GM18502 (cell line): Measurements from ENCODE around the gene ST3GAL5.
A peak's percentile ranks its signal among the peaks of the same experiment; 100 is the strongest.
"Not testable (repeated sequence)": the region's sequence is repeated elsewhere in the genome, so short reads cannot be mapped to it uniquely, and the experiment has no call there.

ENCODE experiments used
- ATAC-seq: cut with Tn5 transposase; IDR thresholded peaks from one replicate; pipeline ENCODE4 v1.9.1; 2021; ENCODE audit warnings: mild to moderate bottlenecking; ENCODE audit not compliant: unreplicated experiment, poor library complexity

The ST3GAL5 gene

GRCh38 chr2:85888684-85889626 lies at the start of gene ST3GAL5:
Gene ST3GAL5, minus strand, starts transcription at chr2:85888990. Its CDS starts 85 bp downstream, at chr2:85888905.
- ATAC-seq, result peak; percentile 85

GRCh38 chr2:85938456-85938855 lies 49.7 kb upstream of the ST3GAL5 start:
- ATAC-seq, result no peak

- ATAC-seq, result no peak
Observed at GRCh38 chr2:85937069-85937439, 48.3 kb upstream of the ST3GAL5 start.

GRCh38 chr2:85936421-85937068 lies 47.8 kb upstream of the ST3GAL5 start:
- no peak for ATAC-seq

GRCh38 chr2:85935746-85936208 lies 47.0 kb upstream of the ST3GAL5 start:
- no peak for ATAC-seq

GRCh38 chr2:85935170-85935745 lies 46.5 kb upstream of the ST3GAL5 start:
- no peak for ATAC-seq

- ATAC-seq, result no peak
Observed at GRCh38 chr2:85933753-85934594, 45.2 kb upstream of the ST3GAL5 start.

GRCh38 chr2:85931151-85931550 lies 42.4 kb upstream of the ST3GAL5 start:
- ATAC-seq, result not testable (repeated sequence)

- no peak for ATAC-seq
Observed at GRCh38 chr2:85930129-85931124, 41.6 kb upstream of the ST3GAL5 start.

- ATAC-seq, result no peak
Observed at GRCh38 chr2:85929096-85930050, 40.6 kb upstream of the ST3GAL5 start.

- no peak for ATAC-seq
Observed at GRCh38 chr2:85926931-85927661, 38.3 kb upstream of the ST3GAL5 start.

- ATAC-seq, result no peak
Observed at GRCh38 chr2:85926526-85926925, 37.7 kb upstream of the ST3GAL5 start.

GRCh38 chr2:85925216-85925671 lies 36.5 kb upstream of the ST3GAL5 start:
- no peak for ATAC-seq

GRCh38 chr2:85924522-85924921 lies 35.7 kb upstream of the ST3GAL5 start:
- no peak for ATAC-seq

- no peak for ATAC-seq
Observed at GRCh38 chr2:85922199-85922598, 33.4 kb upstream of the ST3GAL5 start.

- no peak for ATAC-seq
Observed at GRCh38 chr2:85921659-85922058, 32.9 kb upstream of the ST3GAL5 start.
